ENCODE data around the gene NEURL1.

NEURL1 gene

DNA sequence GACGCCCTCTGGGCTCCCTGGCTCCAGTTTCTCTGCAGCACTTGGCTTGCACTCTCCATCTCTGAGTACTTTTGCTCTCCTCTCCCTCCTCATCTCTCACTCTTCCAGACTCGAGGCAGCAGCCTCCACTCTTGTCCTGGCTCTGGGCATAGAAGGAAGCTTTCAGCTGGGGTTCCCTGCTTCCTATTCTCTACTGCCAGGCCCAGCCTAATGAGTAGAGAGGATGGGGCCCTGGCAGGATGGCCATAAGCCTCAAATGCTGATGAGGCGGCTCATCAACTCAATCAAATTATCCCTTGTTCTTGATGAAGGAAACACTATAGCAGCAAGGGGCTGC is 55.8 kb downstream of the NEURL1 start:
- DNase-seq = no peak

- DNase-seq = no peak
Observed at GRCh38 chr10:103550229-103550628, 56.7 kb downstream of the NEURL1 start.

DNA sequence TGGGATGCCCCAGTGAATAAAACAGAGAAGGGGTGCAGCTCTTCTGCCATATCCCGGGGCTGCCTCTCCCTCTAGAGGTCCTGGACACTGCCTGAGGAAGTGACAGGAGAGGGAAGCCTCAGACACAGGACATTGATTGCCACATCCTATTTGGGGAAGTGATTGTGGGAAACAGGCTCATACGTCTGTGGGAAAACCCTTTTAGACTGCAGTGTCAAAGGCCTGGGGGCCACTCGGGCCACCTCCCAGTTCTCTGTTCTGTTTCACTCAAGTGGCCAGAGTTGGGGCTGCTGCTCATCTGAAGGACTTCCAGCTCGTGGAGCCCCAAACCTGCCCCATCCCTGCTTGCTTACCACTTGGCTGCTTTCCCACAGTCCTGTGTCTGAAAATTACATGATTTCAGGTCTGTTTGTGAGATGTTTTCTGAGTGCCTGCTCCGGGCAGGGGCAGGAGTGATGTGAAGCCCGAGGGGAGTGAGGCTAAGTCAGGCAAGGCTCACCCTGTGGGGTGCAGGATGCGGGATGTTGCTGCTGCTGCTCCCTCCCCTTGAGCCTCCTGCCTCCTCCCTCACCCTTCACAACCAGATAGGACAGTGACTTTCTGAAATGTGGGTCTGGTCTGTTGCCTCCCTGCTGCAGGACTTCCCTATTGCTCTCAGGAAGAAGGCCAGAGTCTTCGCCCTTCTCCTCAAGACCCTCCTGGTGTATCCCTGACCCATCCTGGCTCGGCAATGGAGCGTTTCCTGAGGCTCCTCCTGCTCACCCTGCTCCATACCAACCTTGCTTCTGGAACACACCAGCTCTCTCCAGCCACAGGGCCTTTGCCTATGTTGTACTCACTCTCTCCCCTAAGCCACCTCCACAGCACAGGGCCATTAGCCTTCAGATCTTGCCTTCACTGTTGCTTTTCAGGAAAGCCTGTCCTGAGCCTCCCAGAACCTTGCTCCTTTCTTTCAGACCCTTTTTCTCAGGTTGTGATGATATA is 58.4 kb downstream of the NEURL1 start:
- no peak for DNase-seq

GRCh38 chr10:103552856-103553742 is 59.6 kb downstream of the NEURL1 start:
- DNase-seq = no peak

DNA sequence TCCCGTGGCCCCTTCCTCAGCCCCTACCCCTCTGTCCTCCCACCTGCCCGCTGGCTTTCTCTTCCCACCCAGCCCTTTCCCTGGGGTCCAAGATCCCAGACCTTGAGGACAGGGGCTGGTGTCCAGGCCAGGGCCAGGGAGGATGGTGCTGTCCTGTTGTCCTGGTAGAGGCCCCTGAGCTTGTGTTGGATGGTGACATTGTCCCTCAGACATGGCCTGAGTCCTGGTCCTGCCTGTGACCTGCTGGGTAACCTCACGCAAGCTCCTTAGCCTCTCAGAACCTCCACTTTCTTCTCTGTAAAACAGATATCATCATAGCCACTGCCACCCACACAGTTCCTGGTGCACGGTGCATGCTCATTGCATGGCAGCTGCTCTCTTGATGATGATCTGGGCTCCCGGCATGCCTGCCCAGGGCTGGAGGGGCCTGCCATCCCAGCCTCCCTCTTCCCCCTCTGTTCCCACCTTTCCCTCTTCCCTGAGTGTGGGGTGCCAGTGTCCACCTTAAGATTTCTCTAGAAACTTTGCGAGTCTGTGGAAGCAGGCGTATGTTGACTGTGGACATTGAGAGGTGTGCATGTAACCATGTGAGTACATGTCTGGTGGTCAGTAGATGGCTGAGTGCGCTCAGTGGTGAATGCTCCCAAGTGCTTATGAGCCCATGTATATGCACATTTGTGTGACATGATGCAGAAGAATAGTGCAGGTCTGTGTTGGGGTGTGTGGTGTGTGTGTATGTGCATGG is 60.4 kb downstream of the NEURL1 start:
- DNase-seq = no peak

DNA sequence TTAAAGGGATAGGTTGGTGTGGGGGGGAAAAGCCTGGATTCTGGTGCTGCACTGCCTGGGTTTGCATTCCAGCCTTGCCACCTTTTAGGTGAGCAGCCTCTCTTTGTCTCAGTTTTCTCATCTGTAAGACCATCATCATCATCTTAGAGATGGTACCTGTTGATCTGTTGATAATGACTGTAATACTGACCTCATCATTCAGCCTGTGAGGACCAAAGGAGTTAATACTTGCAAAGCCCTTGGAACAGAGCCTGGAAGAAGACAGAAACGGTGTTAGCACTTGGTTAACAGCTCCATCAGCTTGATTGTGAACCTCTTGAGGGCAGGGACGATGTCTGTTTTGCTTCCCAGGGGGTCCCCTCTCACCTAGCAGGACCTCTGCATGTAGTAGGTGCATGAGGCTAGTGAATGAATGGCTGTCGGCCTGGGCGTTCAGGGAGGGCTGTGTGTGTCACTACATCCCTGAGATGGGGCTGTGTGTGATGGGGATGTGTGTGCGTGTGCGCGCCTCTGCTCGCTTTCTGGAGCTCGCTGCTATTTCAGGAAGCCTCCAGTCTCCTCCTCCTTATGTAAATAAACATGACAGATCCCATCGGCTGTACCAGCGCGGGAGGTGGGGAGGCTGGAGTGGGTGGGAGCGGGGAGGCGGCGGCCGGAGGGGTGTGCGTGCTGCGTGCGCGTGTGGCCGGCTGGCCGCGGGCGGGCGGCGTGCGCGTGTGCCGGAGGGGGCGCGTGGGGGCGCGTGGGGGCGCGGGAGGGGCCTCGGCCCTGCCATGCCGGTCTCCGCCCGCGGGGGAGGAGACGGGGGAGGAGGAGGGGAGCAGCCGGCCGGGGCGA is 61.2 kb downstream of the NEURL1 start:
- peak; percentile 52 for DNase-seq

- DNase-seq = no peak
Observed at GRCh38 chr10:103555325-103555649, 61.8 kb downstream of the NEURL1 start.

DNA sequence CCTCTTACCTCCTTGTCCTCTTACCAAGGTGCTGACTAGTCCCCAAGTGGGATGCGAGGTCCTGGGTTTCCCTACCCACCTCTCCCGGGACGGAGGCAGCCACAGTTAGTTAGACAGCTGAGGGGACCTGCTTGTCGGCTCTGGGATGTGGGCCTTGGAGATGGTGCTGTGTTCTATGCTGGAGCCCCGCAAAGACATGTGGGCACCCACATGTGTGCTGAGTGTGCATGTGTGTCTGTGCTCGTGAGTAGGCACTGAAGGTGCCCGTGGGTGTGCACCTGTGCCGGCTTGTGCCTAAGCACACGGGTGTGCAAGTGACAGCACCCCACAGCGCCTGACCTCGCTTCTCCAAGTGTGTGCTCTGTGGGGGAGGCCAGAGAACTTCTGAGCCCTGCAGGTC is 62.2 kb downstream of the NEURL1 start:
- DNase-seq = no peak

GRCh38 chr10:103556383-103557007 is 63.0 kb downstream of the NEURL1 start:
- DNase-seq = no peak

DNA sequence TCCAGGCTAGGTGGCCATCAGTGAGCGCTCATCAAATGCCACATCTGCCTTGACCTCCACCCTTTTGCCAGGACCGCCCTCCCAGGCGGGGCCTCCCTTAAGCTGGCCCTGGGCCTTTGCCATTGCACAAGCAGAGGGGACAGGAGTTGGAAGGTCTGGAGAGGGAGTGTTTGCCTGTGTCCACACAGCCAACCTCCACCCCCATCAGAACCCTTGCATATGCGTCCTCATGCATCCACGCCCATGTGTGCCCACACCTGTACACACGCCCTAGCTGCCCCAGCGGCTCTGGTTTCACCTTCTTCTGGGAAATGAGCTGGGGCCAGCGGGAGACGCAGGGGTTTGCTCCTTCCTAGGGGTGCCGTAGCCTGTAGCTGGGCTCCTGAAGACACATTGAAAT is 64.0 kb downstream of the NEURL1 start:
- no peak for DNase-seq

GRCh38 chr10:103558911-103559310 is 65.4 kb downstream of the NEURL1 start:
- DNase-seq = no peak

DNA sequence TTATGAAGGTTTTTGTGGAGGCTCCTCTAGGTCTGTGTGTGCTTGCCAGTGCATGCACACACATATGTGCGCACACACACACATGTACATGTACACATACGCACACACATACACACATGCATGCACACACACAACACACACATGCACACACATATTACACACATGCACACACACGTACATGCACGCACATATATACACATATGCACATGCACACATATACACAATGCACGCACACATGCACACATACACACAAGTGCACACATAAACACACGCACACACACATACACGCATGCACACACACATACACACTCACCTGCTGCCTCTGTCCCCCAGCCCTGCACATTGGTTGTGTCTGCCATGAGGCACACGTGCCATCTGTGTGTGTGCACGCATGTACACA is 66.3 kb downstream of the NEURL1 start:
- no peak for DNase-seq

- DNase-seq = no peak
Observed at GRCh38 chr10:103560886-103561285, 67.4 kb downstream of the NEURL1 start.

DNA sequence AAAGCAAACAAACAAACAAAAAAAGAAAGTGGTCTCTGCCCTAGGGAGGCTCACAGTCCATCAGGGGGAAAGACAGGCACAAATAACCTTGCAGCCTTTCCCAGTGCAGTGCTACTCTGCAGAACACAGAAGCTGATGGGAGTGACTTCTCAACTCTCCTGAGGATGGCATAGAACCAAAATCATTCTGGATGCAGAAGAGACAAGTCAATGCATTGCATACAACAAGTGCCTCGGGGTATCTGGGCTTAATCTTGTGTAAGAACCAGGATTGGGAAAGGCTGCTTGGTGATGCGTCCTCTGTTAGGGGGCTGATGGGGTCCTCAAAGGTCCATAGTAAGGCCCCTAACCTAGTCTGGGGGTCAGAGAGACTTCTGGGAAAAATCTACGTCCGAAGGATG is 68.9 kb downstream of the NEURL1 start:
- no peak for DNase-seq

- no peak for DNase-seq
Observed at GRCh38 chr10:103563231-103564115, 70.0 kb downstream of the NEURL1 start.

- DNase-seq = no peak
Observed at GRCh38 chr10:103564116-103564501, 70.6 kb downstream of the NEURL1 start.

DNA sequence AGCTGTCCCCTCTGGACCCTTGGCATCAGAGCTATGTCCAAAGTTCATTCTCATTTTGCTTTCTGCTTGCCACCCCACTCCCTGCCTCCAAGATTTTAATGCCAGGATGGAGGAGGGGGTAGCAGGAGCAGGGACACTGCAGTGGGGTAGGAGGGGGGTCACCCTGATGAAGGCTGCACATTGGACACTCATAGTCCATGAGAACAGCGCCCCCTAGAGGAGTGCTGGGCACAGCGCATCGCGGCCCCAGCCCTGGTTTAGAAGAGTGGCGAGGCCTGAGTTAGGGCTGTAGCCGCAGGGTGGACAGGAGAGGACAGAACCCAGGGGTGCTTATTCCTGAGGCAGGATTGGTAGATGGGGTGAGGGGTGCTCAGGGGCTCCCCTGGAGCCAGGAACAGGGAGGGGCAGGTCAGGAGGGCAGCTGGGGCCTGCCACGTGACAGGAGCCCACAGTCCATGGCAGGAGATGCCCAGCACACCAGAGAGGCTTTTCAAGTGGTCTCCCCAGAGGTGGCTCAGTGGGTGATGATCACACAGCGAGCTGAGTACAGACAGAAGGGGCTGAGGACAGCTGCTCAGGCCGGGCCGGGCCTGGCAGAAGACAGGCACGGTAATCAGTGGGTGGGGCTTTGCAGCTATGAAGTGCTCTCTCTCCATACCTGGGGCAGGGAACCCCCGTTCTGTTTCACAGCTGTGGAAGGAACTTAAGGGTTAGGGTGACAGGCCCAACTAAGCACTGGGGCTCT is 71.4 kb downstream of the NEURL1 start:
- DNase-seq = no peak

DNA sequence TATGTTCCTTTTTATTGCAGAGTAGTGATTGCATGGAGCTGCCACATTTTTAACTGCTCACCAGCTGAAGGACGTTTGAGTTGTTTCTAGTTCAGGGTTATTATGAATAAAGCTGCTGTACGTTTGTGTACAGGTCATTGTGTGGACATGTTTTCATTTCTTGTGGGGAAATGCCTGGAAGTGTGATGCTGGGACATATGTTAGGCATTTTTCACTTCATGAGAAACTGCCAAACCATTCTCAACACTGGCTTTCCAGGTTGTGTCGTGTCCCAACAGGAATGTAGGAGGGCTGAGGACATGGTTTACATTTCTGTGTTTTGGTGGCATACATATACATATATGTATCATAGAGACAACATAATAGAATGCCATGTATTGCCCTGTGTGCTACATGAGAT is 73.0 kb downstream of the NEURL1 start:
- peak; percentile 26 for DNase-seq

- no peak for DNase-seq
Observed at GRCh38 chr10:103568505-103568904, 75.0 kb downstream of the NEURL1 start.

- DNase-seq = peak; percentile 28
Observed at GRCh38 chr10:103569896-103570295, 76.4 kb downstream of the NEURL1 start.

All from fibroblast of upper back skin (primary cell).